NB4 (cell line): ENCODE results near the gene FAM53B.
A peak's percentile ranks its signal among the peaks of the same experiment; 100 is the strongest.

ENCODE experiments used
- DNase-seq: peaks from one replicate; pipeline ENCODE4 v3.0.0; 2010; ENCODE audit warnings: low read depth
- H3K4me3 ChIP-seq: one replicate; pipeline ENCODE4 v1.5.1; 2011; ENCODE audit warnings: mild to moderate bottlenecking, low read depth, low read length, moderate library complexity
- CTCF ChIP-seq: IDR thresholded peaks from one replicate; pipeline ENCODE4 v1.5.1; 2012; ENCODE audit warnings: low read depth, low read length
- MAX ChIP-seq: IDR thresholded peaks from 2 replicates; pipeline ENCODE4 v1.6.1; 2011; ENCODE audit warnings: low read depth, low read length
- MYC ChIP-seq: IDR thresholded peaks from 2 replicates; pipeline ENCODE4 v1.6.1; 2011; ENCODE audit warnings: low read depth, low read length
- POLR2A ChIP-seq: IDR thresholded peaks from 2 replicates; pipeline ENCODE4 v1.6.1; 2011; ENCODE audit warnings: mild to moderate bottlenecking; ENCODE audit not compliant: insufficient read length; ENCODE audit errors: extremely low read depth

Gene FAM53B

GRCh38 chr10:124646483-124647352 is 97.5 kb downstream of the FAM53B start:
- peak; percentile 53 for DNase-seq
- TF ChIP-seq MAX: no peak
- TF ChIP-seq CTCF: no peak
- TF ChIP-seq POLR2A: no peak
- no peak for TF ChIP-seq MYC
- no peak overlapping the region for H3K4me3 ChIP-seq

- no peak for DNase-seq
- H3K4me3 ChIP-seq: no peak overlapping the region
- no peak for TF ChIP-seq POLR2A
- no peak for TF ChIP-seq CTCF
- TF ChIP-seq MYC: no peak
- TF ChIP-seq MAX: no peak
Measured at GRCh38 chr10:124645467-124646095, 98.6 kb downstream of the FAM53B start.

GRCh38 chr10:124644771-124645415 is 99.3 kb downstream of the FAM53B start:
- H3K4me3 ChIP-seq: no peak overlapping the region
- TF ChIP-seq POLR2A (no peak), CTCF (peak; percentile 1)
- DNase-seq: no peak

GRCh38 chr10:124644236-124644635 is 99.9 kb downstream of the FAM53B start:
- H3K4me3 ChIP-seq: no peak overlapping the region
- no peak for TF ChIP-seq CTCF
- TF ChIP-seq MYC: no peak
- TF ChIP-seq POLR2A: no peak
- no peak for TF ChIP-seq MAX
- DNase-seq: no peak

- no peak for DNase-seq
- H3K4me3 ChIP-seq: no peak overlapping the region
- TF ChIP-seq CTCF (no peak), MAX (no peak), MYC (no peak), POLR2A (no peak)
Measured at GRCh38 chr10:124643330-124644009, 100.7 kb downstream of the FAM53B start.
